Chondrocyte (in vitro differentiated cells): ENCODE measurements around the gene GDPD5. TPM values are rescaled to one million over a fixed set of nuclear protein-coding genes. Genes with fewer than 3 reads are reported as not detected.

Experiments used
- DNase-seq: peaks from one replicate; pipeline ENCODE4 v3.0.0; 2021; ENCODE audit warnings: mixed read lengths, low spot score
- H3K27ac Mint-ChIP-seq: one replicate; pipeline ENCODE4 v1.8.0; 2021; ENCODE audit warnings: mild to moderate bottlenecking, moderate library complexity, mixed read lengths; ENCODE audit not compliant: unreplicated experiment
- H3K27me3 Mint-ChIP-seq: 2 replicates; pipeline ENCODE4 v1.8.0; 2021; ENCODE audit warnings: low read depth, mixed read lengths
- H3K36me3 Mint-ChIP-seq: 2 replicates; pipeline ENCODE4 v1.8.0; 2021; ENCODE audit warnings: low read depth, mixed read lengths
- H3K4me1 Mint-ChIP-seq: 2 replicates; pipeline ENCODE4 v1.8.0; 2021; ENCODE audit warnings: low read depth, mild to moderate bottlenecking, mixed read lengths
- H3K4me3 Mint-ChIP-seq: one replicate; pipeline ENCODE4 v1.8.0; 2021; ENCODE audit warnings: mild to moderate bottlenecking, moderate library complexity, mixed read lengths; ENCODE audit not compliant: unreplicated experiment
- H3K9me3 Mint-ChIP-seq: 2 replicates; pipeline ENCODE4 v1.8.0; 2021; ENCODE audit warnings: low read depth, mixed read lengths
- total RNA-seq: library from RNA; stranded (reverse); gene quantifications from 3 replicates; pipeline ENCODE4 v1.2.1, GENCODE V29; 2021
- TF ChIP-seq, protein P1 (sequence below): fragments of 200-600 bp; sonication (generic); IDR thresholded peaks from 2 replicates; pipeline ENCODE4 v1.5.0; 2021; ENCODE audit warnings: antibody characterized with exemption, mild to moderate bottlenecking, moderate library complexity

Gene GDPD5
- total RNA-seq, 1 donor from 2014 or later, result 12.6 TPM

DNA sequence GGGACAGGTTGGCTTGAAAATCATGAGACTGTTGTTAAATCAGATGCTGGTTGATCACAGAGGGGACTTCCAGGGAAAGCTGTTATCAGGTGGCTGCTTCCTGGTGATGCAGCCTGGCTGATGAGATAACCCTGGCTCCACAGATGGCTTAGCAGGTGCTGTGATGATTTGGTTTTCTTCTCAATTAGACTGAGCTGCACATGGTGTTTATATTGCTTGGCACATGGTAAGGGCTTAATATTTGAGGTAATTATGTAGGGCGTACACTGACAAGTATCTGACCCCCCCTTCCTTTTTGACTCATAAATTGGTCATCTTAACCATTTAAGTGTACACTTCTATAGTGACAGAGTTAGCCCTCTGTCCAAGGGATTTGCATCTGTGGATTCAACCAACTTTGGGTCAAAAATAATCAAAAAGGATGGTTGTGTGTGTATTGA is 119.4 kb downstream of the GDPD5 start:
- H3K4me1 Mint-ChIP-seq, result peaks cover 36% of the 10 kb centered on the region
- TF ChIP-seq, protein P1, sequence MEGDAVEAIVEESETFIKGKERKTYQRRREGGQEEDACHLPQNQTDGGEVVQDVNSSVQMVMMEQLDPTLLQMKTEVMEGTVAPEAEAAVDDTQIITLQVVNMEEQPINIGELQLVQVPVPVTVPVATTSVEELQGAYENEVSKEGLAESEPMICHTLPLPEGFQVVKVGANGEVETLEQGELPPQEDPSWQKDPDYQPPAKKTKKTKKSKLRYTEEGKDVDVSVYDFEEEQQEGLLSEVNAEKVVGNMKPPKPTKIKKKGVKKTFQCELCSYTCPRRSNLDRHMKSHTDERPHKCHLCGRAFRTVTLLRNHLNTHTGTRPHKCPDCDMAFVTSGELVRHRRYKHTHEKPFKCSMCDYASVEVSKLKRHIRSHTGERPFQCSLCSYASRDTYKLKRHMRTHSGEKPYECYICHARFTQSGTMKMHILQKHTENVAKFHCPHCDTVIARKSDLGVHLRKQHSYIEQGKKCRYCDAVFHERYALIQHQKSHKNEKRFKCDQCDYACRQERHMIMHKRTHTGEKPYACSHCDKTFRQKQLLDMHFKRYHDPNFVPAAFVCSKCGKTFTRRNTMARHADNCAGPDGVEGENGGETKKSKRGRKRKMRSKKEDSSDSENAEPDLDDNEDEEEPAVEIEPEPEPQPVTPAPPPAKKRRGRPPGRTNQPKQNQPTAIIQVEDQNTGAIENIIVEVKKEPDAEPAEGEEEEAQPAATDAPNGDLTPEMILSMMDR, result no peak
- no peak overlapping the region for H3K27ac Mint-ChIP-seq
- no peaks in the 10 kb centered on the region for H3K9me3 Mint-ChIP-seq
- no peak for DNase-seq
- H3K27me3 Mint-ChIP-seq, result no peaks in the 10 kb centered on the region
- H3K4me3 Mint-ChIP-seq, result no peak overlapping the region
- H3K36me3 Mint-ChIP-seq, result peaks cover 44% of the 10 kb centered on the region

DNA sequence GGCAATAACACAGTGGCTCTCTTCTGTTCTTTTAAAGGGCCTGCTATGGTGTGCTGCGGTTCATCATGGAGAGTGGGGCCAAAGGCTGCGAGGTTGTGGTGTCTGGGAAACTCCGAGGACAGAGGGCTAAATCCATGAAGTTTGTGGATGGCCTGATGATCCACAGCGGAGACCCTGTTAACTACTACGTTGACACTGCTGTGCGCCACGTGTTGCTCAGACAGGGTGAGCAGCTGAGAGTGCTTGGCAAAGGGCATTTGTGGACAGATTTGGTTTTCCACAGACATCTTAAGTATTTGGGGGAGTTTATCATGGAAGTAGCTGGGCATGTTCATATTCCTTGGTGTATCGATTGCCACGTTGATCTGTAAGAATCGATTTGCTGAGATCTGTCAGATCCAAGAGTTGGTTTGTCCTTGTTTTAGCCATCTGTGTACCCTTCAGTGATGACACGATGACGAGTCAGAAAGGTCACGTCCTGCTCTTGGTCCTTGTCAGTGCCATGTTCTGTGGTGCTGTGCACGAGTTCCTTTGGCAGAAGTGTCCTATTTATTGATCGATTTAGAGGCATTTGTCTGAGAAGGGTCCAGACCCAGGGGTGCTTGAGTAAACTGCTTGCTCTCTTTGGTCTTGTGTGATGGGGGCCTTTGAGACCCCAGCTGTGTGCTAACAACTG is 121.6 kb downstream of the GDPD5 start:
- Mint-ChIP-seq H3K27me3 (no peaks in the 10 kb centered on the region), H3K4me3 (no peak overlapping the region), H3K27ac (peak overlapping the region; percentile 77), H3K36me3 (peaks cover 46% of the 10 kb centered on the region), H3K9me3 (no peaks in the 10 kb centered on the region), H3K4me1 (peaks cover 50% of the 10 kb centered on the region)
- TF ChIP-seq, protein P1, result no peak
- DNase-seq, result no peak

DNA sequence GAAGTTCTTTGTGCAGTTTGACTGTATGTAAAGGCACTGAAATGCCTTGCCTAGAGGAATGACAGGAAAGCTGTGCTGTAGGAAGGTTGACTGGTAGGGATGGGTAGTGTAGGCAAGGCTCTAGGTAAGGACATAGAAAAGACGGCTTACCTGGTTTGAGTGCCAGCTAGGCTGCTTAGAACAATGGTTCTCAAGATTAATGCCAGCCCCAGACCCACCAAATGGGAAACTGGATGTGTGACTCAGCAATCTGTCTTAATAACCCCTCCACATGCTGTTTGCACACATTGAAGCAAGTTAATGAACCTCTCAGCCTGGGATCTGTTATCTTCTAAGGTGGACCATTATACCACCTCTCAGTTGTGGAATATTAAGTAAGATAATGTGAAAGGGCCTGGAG is 122.7 kb downstream of the GDPD5 start:
- Mint-ChIP-seq H3K36me3 (peaks cover 45% of the 10 kb centered on the region), H3K27me3 (no peaks in the 10 kb centered on the region), H3K4me3 (no peak overlapping the region), H3K4me1 (peaks cover 51% of the 10 kb centered on the region), H3K27ac (peak overlapping the region; percentile 77), H3K9me3 (no peaks in the 10 kb centered on the region)
- TF ChIP-seq, protein P1, result no peak
- DNase-seq, result no peak

DNA sequence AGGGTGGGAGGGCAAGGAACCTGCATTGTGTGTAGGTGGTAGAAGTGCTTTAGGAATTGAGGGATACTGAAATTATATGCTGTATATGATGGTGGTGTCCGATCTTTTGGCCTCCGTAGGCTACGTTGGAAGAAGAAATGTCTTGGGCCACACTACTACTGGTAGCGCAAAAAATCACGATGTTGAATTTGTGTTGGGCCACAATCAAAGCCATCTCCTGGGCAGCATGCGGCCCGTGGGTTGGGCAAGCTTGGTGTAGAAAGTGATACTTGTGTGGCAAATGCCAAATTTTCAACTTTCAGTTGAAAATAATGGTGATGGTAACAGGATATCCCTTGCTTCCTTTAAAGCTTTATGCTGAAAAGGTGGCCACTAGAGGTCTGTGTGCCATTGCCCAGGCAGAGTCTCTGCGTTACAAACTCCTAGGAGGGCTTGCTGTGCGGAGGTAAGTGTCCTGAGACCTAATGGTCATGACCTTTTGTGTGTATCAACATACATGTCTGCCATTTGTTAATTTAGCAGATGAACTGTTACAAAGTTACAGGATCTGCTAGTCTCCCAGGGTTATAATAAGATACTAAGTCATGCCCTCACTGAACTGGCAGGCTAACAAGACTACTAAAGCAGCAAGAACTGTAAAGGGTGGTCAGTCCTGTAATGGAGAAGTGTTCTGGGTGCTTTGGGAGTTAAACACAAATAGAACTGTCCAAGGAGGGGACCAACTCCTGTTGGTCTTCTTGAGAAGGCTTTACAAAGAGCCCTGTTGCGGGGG is 123.6 kb downstream of the GDPD5 start:
- Mint-ChIP-seq H3K4me1 (peaks cover 45% of the 10 kb centered on the region), H3K27ac (peak overlapping the region; percentile 71), H3K27me3 (no peaks in the 10 kb centered on the region), H3K4me3 (peak overlapping the region; percentile 95), H3K9me3 (no peaks in the 10 kb centered on the region), H3K36me3 (peaks cover 40% of the 10 kb centered on the region)
- no peak for DNase-seq
- TF ChIP-seq, protein P1, result no peak

DNA sequence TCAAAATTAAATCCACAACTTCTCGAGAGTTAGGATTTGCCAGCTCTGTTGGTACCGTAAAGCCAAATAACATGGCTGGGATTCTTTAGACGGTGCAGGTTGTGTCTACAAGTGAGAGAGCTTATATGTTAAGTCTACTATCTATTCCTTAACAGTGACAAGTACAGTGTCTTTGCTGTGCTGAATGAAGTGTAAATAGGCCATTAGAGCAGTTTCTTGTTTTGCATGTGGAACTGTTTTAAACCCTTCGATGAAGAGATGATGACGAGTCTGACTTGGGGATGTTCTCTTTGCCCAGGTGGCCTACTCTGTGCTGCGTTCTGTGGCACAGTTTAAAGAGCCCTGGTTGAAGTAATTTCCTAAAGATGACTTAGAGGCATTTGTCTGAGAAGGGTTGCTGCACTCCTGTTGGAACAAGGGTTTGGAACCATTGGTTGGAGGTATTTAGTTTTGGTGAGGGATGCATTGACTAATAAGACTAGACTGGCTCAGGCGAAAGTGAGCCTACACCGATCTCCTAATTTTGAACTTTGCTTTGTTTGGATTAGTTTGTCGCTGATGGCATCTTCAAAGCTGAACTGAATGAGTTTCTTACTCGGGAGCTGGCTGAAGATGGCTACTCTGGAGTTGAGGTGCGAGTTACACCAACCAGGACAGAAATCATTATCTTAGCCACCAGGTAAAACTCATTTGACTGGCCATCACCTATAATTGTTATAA is 125.4 kb downstream of the GDPD5 start:
- DNase-seq, result no peak
- H3K27ac Mint-ChIP-seq, result peak overlapping the region; percentile 96
- H3K27me3 Mint-ChIP-seq, result no peaks in the 10 kb centered on the region
- TF ChIP-seq, protein P1, result no peak
- H3K4me1 Mint-ChIP-seq, result peaks cover 45% of the 10 kb centered on the region
- peak overlapping the region; percentile 95 for H3K4me3 Mint-ChIP-seq
- no peaks in the 10 kb centered on the region for H3K9me3 Mint-ChIP-seq
- peaks cover 36% of the 10 kb centered on the region for H3K36me3 Mint-ChIP-seq
